ENCODE data around the gene KRT83. TPM values are rescaled to one million over a fixed set of nuclear protein-coding genes. Genes with fewer than 3 reads are reported as not detected.

The KRT83 gene
- total RNA-seq = under 1 TPM in 1 of 4 donors, not detected in 3; 0.21 TPM

DNA sequence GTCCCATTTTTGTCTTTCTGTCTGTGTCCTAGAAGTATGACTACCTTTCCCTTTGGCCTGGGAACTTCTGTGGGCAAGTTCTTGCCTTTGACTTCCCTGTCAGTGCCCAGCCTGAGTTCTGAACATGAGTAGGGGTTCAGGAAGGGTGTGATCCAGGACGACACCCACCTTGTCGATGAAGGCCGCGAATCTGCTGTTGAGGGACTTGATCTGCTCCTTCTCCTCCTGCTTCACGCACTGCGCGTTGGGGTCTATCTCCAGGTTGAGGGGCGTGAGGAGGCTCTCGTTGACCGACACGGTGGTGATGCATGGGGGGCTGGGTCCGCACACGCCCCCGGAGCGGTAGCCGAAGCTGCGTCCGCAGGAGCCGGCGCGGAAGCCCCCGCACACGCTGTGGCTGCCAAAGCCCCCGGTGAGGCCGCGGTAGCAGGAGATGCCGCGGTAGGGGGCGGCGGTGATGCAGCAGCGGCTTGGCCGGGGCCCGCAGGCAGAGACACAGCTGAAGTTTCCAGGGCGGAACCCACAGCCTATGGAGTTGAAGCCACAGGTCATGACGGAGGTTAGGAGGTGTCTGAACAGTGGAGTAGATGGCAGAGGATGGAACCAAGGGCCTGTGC is at the start of gene KRT83:
Gene KRT83, minus strand, starts transcription at position 615 of the 617 bp plus-strand sequence. Its CDS starts 63 bp downstream, at position 552.
- no peak for DNase-seq
- no peaks in the 10 kb centered on the region for H3K36me3 ChIP-seq
- no peaks in the 10 kb centered on the region for H3K27me3 ChIP-seq
- TF ChIP-seq POLR2A (IDR thresholded peaks at IDR 0.05) = no peak
- TF ChIP-seq, protein P1, sequence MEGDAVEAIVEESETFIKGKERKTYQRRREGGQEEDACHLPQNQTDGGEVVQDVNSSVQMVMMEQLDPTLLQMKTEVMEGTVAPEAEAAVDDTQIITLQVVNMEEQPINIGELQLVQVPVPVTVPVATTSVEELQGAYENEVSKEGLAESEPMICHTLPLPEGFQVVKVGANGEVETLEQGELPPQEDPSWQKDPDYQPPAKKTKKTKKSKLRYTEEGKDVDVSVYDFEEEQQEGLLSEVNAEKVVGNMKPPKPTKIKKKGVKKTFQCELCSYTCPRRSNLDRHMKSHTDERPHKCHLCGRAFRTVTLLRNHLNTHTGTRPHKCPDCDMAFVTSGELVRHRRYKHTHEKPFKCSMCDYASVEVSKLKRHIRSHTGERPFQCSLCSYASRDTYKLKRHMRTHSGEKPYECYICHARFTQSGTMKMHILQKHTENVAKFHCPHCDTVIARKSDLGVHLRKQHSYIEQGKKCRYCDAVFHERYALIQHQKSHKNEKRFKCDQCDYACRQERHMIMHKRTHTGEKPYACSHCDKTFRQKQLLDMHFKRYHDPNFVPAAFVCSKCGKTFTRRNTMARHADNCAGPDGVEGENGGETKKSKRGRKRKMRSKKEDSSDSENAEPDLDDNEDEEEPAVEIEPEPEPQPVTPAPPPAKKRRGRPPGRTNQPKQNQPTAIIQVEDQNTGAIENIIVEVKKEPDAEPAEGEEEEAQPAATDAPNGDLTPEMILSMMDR (IDR thresholded peaks at IDR 0.05) = no peak
- H3K27ac ChIP-seq = no peak within 1 kb of the TSS
- intact Hi-C loops (cut with DNase I; ENCODE audit: low total_unique reads) = no loop called here
- no peak within 1 kb of the TSS for H3K4me3 ChIP-seq
- H3K9me3 ChIP-seq = no peaks in the 10 kb centered on the region
- no peaks in the 10 kb centered on the region for H3K4me1 ChIP-seq

DNA sequence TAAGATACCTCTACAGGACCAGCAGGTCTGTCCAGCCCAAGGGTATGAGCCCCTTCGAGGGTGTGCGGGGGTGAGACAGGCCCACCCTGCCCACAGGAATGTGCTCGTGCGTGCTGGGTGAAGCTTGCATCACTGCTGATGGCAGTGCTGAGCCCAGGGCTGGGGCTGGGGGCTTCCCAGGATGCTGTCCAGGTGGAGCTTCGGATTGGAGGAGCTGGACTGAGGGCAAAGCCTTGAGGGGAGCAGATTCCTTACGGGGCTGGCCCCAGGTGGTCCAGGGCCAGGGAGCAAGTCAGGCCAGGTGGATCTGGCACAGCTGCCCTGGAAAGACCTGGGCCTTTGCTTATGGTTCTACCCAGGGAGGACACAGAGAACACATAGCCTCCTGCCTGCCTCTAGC is 48.6 kb upstream of the KRT83 start:
- TF ChIP-seq, protein P1 (IDR thresholded peaks at IDR 0.05) = no peak
- TF ChIP-seq POLR2A (IDR thresholded peaks at IDR 0.05) = no peak
- no peaks in the 10 kb centered on the region for H3K27me3 ChIP-seq
- no peaks in the 10 kb centered on the region for H3K36me3 ChIP-seq
- intact Hi-C loops (cut with DNase I; ENCODE audit: low total_unique reads) = loop anchor here (5.0 kb wide), 1 partner anchor 507 kb away; no protein-coding TSS in a partner anchor
- no peak overlapping the region for H3K27ac ChIP-seq
- no peak for DNase-seq
- no peak overlapping the region for H3K4me3 ChIP-seq
- H3K4me1 ChIP-seq = no peaks in the 10 kb centered on the region
- H3K9me3 ChIP-seq = no peaks in the 10 kb centered on the region

DNA sequence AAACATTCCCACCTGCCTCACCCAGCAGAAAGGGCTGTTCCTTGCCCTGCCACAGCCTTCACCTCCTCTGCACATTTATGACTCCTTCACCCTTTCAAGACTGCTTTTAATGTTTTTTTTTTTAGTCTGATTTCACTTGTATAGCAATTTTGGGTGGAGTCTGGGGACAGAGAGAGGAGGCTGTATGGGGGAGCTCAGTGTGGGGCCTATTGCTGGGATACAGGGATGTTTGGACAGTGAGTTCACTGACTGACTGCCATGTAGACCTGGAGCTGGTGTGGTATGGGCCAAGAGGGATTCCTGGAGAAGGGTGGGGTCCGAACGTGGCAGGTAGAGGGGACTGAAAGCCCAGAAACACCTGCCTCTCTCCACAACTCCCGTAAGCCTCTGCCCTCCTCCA is 48.0 kb upstream of the KRT83 start:
- H3K36me3 ChIP-seq = no peaks in the 10 kb centered on the region
- H3K4me3 ChIP-seq = no peak overlapping the region
- no peaks in the 10 kb centered on the region for H3K4me1 ChIP-seq
- intact Hi-C loops (cut with DNase I; ENCODE audit: low total_unique reads) = no loop called here
- no peaks in the 10 kb centered on the region for H3K9me3 ChIP-seq
- H3K27ac ChIP-seq = no peak overlapping the region
- TF ChIP-seq, protein P1 (IDR thresholded peaks at IDR 0.05) = no peak
- no peak for TF ChIP-seq POLR2A (IDR thresholded peaks at IDR 0.05)
- DNase-seq = no peak
- no peaks in the 10 kb centered on the region for H3K27me3 ChIP-seq

DNA sequence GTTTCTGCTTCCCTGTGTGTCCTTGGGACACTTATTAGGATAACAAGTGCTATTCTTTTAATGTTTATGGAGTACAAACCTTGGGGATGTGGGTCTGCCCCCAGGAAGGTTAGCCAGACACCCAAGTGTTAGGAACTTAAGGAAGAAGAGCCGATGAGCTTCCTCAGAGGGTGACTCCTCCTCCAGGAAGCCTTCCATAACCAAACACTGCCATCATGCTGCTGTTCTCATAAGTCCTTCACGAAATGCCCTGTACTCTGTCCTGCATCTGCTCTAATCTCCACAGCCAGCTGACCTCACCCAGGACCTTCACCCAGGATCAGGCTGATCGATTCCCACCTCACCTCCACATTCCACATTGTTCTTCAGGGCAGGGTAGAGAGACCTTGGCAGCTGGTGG is 47.3 kb upstream of the KRT83 start:
- TF ChIP-seq POLR2A (IDR thresholded peaks at IDR 0.05) = no peak
- TF ChIP-seq, protein P1 (IDR thresholded peaks at IDR 0.05) = no peak
- Histone ChIP-seq H3K27ac (no peak overlapping the region), H3K4me1 (no peaks in the 10 kb centered on the region), H3K36me3 (no peaks in the 10 kb centered on the region), H3K27me3 (no peaks in the 10 kb centered on the region), H3K9me3 (no peaks in the 10 kb centered on the region), H3K4me3 (no peak overlapping the region)
- intact Hi-C loops (cut with DNase I; ENCODE audit: low total_unique reads) = no loop called here
- no peak for DNase-seq

DNA sequence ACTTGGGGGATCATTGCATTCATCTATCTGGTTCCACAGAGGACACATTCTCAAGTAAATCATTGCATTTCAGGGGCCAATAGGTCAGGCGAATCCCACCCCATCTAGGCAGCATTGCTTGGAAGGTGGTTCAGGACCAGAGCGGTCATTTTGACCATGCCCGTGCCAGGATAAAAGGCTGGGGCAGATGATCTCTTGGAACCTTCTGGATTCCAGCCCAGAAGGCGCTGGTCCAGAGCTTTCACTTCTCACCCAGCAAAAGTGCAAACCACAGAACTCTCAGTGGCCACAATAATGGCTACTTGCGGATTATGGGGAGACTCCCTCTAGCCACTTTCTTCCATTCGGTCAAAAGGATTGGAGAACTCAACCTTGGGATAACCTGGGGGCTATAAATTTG is 46.7 kb upstream of the KRT83 start:
- Histone ChIP-seq H3K4me1 (no peaks in the 10 kb centered on the region), H3K27me3 (no peaks in the 10 kb centered on the region), H3K4me3 (no peak overlapping the region), H3K36me3 (no peaks in the 10 kb centered on the region), H3K9me3 (no peaks in the 10 kb centered on the region), H3K27ac (no peak overlapping the region)
- intact Hi-C loops (cut with DNase I; ENCODE audit: low total_unique reads) = no loop called here
- TF ChIP-seq, protein P1 (IDR thresholded peaks at IDR 0.05) = no peak
- no peak for TF ChIP-seq POLR2A (IDR thresholded peaks at IDR 0.05)
- no peak for DNase-seq

Measured in uterus (tissue), 4 donors.